CD4-positive, alpha-beta T cell treated with Interleukin-12 subunit alpha and Interleukin-12 subunit beta, for 1 hour (primary cell): ENCODE data around the gene CD74.

Source experiments
- DNase-seq: peaks from one replicate; pipeline ENCODE4 v3.0.0-alpha.2; 2020

Gene CD74

GRCh38 chr5:150356575-150357294, 56.0 kb downstream of the CD74 start:
- no peak for DNase-seq

DNA sequence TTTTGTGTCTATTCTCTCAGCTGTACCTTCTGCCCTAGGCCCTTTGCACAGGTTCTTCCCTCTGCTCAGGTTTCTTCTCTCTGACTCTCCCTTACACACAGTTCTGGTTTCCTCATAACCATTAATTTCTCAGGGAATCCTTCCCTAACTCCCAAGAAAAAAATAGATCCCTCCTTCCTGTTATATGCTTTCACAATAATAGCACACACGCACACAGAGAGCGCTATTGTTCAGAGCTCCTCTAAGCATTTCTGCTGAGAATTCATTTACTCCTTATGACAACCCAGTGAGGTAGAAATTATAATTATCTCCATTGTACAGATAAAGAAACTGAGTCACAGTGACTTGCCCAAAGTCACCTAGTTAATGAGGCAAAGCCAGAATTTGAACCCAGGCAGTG, 56.9 kb downstream of the CD74 start:
- no peak for DNase-seq

GRCh38 chr5:150353032-150353675, 59.6 kb downstream of the CD74 start:
- no peak for DNase-seq

- DNase-seq: no peak
Observed at GRCh38 chr5:150352244-150353031, 60.3 kb downstream of the CD74 start.
